GM19468 (cell line): ENCODE results near the gene SIAH1.
"Not testable (repeated sequence)": the region's sequence is repeated elsewhere in the genome, so short reads cannot be mapped to it uniquely, and the experiment has no call there.

Experiments used
- ATAC-seq: cut with Tn5 transposase; IDR thresholded peaks from one replicate; pipeline ENCODE4 v1.9.1; 2021; ENCODE audit warnings: mild to moderate bottlenecking, moderate library complexity, moderate number of reproducible peaks; ENCODE audit not compliant: unreplicated experiment; ENCODE audit errors: extremely low read depth

SIAH1 gene

GRCh38 chr16:48369765-48370164, 15.4 kb downstream of the SIAH1 start:
- no peak for ATAC-seq

- no peak for ATAC-seq
Observed at GRCh38 chr16:48367441-48368049, 17.7 kb downstream of the SIAH1 start.

- peak; percentile 59 for ATAC-seq
Observed at GRCh38 chr16:48366165-48367093, 18.8 kb downstream of the SIAH1 start.

GRCh38 chr16:48365601-48366164, 19.5 kb downstream of the SIAH1 start:
- ATAC-seq, result peak; percentile 64

GRCh38 chr16:48365025-48365600, 20.1 kb downstream of the SIAH1 start:
- no peak for ATAC-seq

- no peak for ATAC-seq
Observed at GRCh38 chr16:48361540-48362144, 23.6 kb downstream of the SIAH1 start.

GRCh38 chr16:48361012-48361411, 24.2 kb downstream of the SIAH1 start:
- ATAC-seq, result no peak

GRCh38 chr16:48359983-48360382, 25.2 kb downstream of the SIAH1 start:
- ATAC-seq, result no peak

- no peak for ATAC-seq
Observed at GRCh38 chr16:48358419-48358818, 26.8 kb downstream of the SIAH1 start.

- no peak for ATAC-seq
Observed at GRCh38 chr16:48356633-48357376, 28.4 kb downstream of the SIAH1 start.

- no peak for ATAC-seq
Observed at GRCh38 chr16:48354877-48355855, 30.0 kb downstream of the SIAH1 start.

- ATAC-seq, result not testable (repeated sequence)
Observed at GRCh38 chr16:48354385-48354784, 30.8 kb downstream of the SIAH1 start.

- ATAC-seq, result no peak
Observed at GRCh38 chr16:48353565-48354163, 31.5 kb downstream of the SIAH1 start.

GRCh38 chr16:48352648-48353390, 32.4 kb downstream of the SIAH1 start:
- ATAC-seq, result no peak

GRCh38 chr16:48350736-48351135, 34.5 kb downstream of the SIAH1 start:
- no peak for ATAC-seq

GRCh38 chr16:48347980-48348379, 37.2 kb downstream of the SIAH1 start:
- ATAC-seq, result no peak

GRCh38 chr16:48347191-48347865, 37.9 kb downstream of the SIAH1 start:
- ATAC-seq, result no peak
